Endothelial cell of umbilical vein (primary cell): Measurements from ENCODE around the gene DCHS2. TPM values are rescaled to one million over a fixed set of nuclear protein-coding genes. Genes with fewer than 3 reads are reported as not detected.

Experiments used
- BruUV-seq: library from RNA; stranded (reverse); fragments of 400-500 nt; replicated peaks from 2 replicates; lab custom pipeline; 2021; lab: Mats Ljungman, UMichigan
- CTCF ChIA-PET: fragments of 300-600, 350-600 bp; sonication (Branson Sonifier 250); formaldehyde crosslinking; loops from one replicate; lab custom pipeline; 2021; ENCODE audit warnings: antibody characterized with exemption, inconsistent platforms; lab: Charles Lee
- POLR2A ChIA-PET: fragments of 300-600, 350-600 bp; sonication (Branson Sonifier 250); formaldehyde crosslinking; loops from one replicate; lab custom pipeline; 2021; ENCODE audit warnings: antibody characterized with exemption, inconsistent platforms; lab: Charles Lee
- DNase-seq: peaks from one replicate; pipeline ENCODE4 v3.0.0-alpha.2; 2011; ENCODE audit warnings: low read depth, low spot score
- FAIRE-seq: peaks from 2 replicates; lab custom pipeline; 2011; peaks lifted over from hg19 to GRCh38; lab: Jason Lieb, UNC
- H2AFZ ChIP-seq: 2 replicates; pipeline ENCODE4 v1.6.0; 2012; ENCODE audit warnings: low read depth, low read length, control low read depth, inconsistent platforms
- H3K27ac ChIP-seq: 2 replicates; pipeline ENCODE4 v1.5.1; 2011; ENCODE audit warnings: low read depth, mild to moderate bottlenecking, control low read depth, low read length, moderate library complexity; ENCODE audit not compliant: insufficient read depth
- H3K27me3 ChIP-seq, 2 experiments: 2 replicates each; pipeline versions ENCODE4 v1.6.0 to v1.6.1; 2011; ENCODE audit warnings: low read length in 2 of 2, mixed read lengths in 1 of 2; ENCODE audit not compliant: control insufficient read depth in 2 of 2, insufficient read depth in 2 of 2
- H3K36me3 ChIP-seq, 2 experiments: 2 replicates in 1 of 2; 3 replicates in 1 of 2; pipeline ENCODE4 v1.5.1; 2011; ENCODE audit warnings: low read length in 2 of 2, mild to moderate bottlenecking in 1 of 2, moderate library complexity in 1 of 2; ENCODE audit not compliant: control insufficient read depth in 2 of 2, insufficient read depth in 2 of 2; ENCODE audit errors: extremely low read depth in 1 of 2
- H3K4me1 ChIP-seq: 3 replicates; pipeline ENCODE4 v1.5.1; 2011; ENCODE audit warnings: mild to moderate bottlenecking, low read length; ENCODE audit not compliant: control insufficient read depth, insufficient read depth; ENCODE audit errors: extremely low read depth
- H3K4me2 ChIP-seq: 2 replicates; pipeline ENCODE4 v1.6.1; 2011; ENCODE audit warnings: low read length, control low read depth, mixed read lengths; ENCODE audit not compliant: insufficient read depth
- H3K4me3 ChIP-seq, 3 experiments: fragments of 200-600 bp in 1 of 3; sonication (generic), shearing (Covaris generic) in 1 of 3; replicated peaks in 1 of 3; 2 replicates each; pipeline ENCODE4 v1.5.1; 2011 to 2016; ENCODE audit warnings: control low read depth in 3 of 3, low read length in 3 of 3, mild to moderate bottlenecking in 2 of 3, inconsistent platforms in 1 of 3, low read depth in 1 of 3, moderate library complexity in 1 of 3; ENCODE audit not compliant: insufficient read depth in 1 of 3
- H3K79me2 ChIP-seq: 2 replicates; pipeline ENCODE4 v1.6.0; 2012; ENCODE audit warnings: low read length, inconsistent platforms; ENCODE audit not compliant: control insufficient read depth, insufficient read depth
- H3K9ac ChIP-seq: replicated peaks from 2 replicates; pipeline ENCODE3; 2011; ENCODE audit warnings: low read length, control low read depth; ENCODE audit not compliant: insufficient read depth; ENCODE audit errors: extremely low read depth
- H3K9me1 ChIP-seq: replicated peaks from 3 replicates; pipeline ENCODE4 v1.6.0; 2011; ENCODE audit warnings: mild to moderate bottlenecking, low read length; ENCODE audit not compliant: control insufficient read depth, insufficient read depth; ENCODE audit errors: extremely low read depth
- H3K9me3 ChIP-seq: replicated peaks from 2 replicates; pipeline ENCODE4 v1.5.1; 2012; ENCODE audit warnings: low read length, inconsistent platforms; ENCODE audit not compliant: control insufficient read depth, insufficient read depth
- H4K20me1 ChIP-seq: replicated peaks from 2 replicates; pipeline ENCODE3; 2011; ENCODE audit warnings: mild to moderate bottlenecking, low read length; ENCODE audit not compliant: control insufficient read depth, insufficient read depth; ENCODE audit errors: extremely low read depth
- EZH2 ChIP-seq: IDR thresholded peaks from 2 replicates; pipeline ENCODE4 v1.6.1; 2012; ENCODE audit warnings: borderline replicate concordance, low read depth, mild to moderate bottlenecking, moderate library complexity, low read length, inconsistent platforms; ENCODE audit not compliant: severe bottlenecking
- FOS ChIP-seq: IDR thresholded peaks from 2 replicates; pipeline ENCODE4 v1.6.1; 2011; ENCODE audit warnings: mild to moderate bottlenecking, low read length, moderate library complexity, borderline replicate concordance; ENCODE audit not compliant: insufficient read depth
- GATA2 ChIP-seq: IDR thresholded peaks from 2 replicates; pipeline ENCODE4 v1.7.0; 2011; ENCODE audit warnings: low read depth, mild to moderate bottlenecking, moderate library complexity, mixed read lengths, low read length; ENCODE audit not compliant: insufficient read length, insufficient read depth
- JUN ChIP-seq: IDR thresholded peaks from 2 replicates; pipeline ENCODE4 v1.6.1; 2011; ENCODE audit warnings: borderline replicate concordance, low read depth; ENCODE audit not compliant: insufficient read length, insufficient read depth
- MAX ChIP-seq: IDR thresholded peaks from 2 replicates; pipeline ENCODE4 v1.6.1; 2011; ENCODE audit not compliant: insufficient read depth, insufficient read length
- MYC ChIP-seq: IDR thresholded peaks from one replicate; pipeline ENCODE4 v1.6.1; 2011; ENCODE audit warnings: mild to moderate bottlenecking, low read depth, low read length
- POLR2A ChIP-seq: IDR thresholded peaks from 2 replicates; pipeline ENCODE4 v1.6.1; 2012; ENCODE audit warnings: low read depth, mild to moderate bottlenecking, control low read depth, low read length
- POLR2AphosphoS5 ChIP-seq: IDR thresholded peaks from 2 replicates; pipeline ENCODE4 v1.6.1; 2012; ENCODE audit warnings: low read depth, mild to moderate bottlenecking, control low read depth, low read length, moderate library complexity; ENCODE audit not compliant: insufficient read depth
- dilution Hi-C: fragments of 300-500 bp; cut with MboI; formaldehyde crosslinking; loops from one replicate; pipeline ENCODE4 v1.15.0; 2019; ENCODE audit warnings: low sequenced_read_pairs; ENCODE audit not compliant: extremely low pct_ligation_motif_present
- intact Hi-C: fragments of 100-400 bp; cut with micrococcal nuclease; formaldehyde crosslinking; loops from one replicate; pipeline ENCODE4 v1.10.0; 2022
- polyA plus RNA-seq, 4 experiments: library from polyadenylated mRNA; depleted of rRNA in 3 of 4; stranded (reverse) in 3 of 4; unstranded in 1 of 4; fragments of >200 nt; gene quantifications; 2 replicates each; pipeline versions ENCODE4 v1.2.1 to v1.2.3, GENCODE V29; 2011 to 2012; ENCODE audit warnings: missing spikeins in 1 of 4
- total RNA-seq: library from RNA; stranded (reverse); gene quantifications from 2 replicates; pipeline ENCODE4 v1.2.3, GENCODE V29; 2021
- TF ChIP-seq, protein P1 (sequence below), 2 donors: IDR thresholded peaks; 1 replicate in 1 of 2; 2 replicates in 1 of 2; pipeline ENCODE4 v1.5.1; 2011; ENCODE audit warnings: low read length in 2 of 2, mild to moderate bottlenecking in 2 of 2, moderate library complexity in 2 of 2, control low read depth in 1 of 2, inconsistent platforms in 1 of 2, low read depth in 1 of 2; ENCODE audit not compliant: insufficient read depth in 1 of 2; ENCODE audit errors: extremely low read depth in 1 of 2

Gene DCHS2
- total and polyA plus RNA-seq, 2 donors (not counting 3 experiments of a cell fraction or from before 2014, with no cell fraction given), result not detected

GRCh38 chr4:154354883-154355282, 136.7 kb downstream of the DCHS2 start:
- Histone ChIP-seq H3K9me3 (no peaks in the 10 kb centered on the region), H3K4me2 (no peak overlapping the region), H3K27ac (no peak overlapping the region), H4K20me1 (no peaks in the 10 kb centered on the region), H2AFZ (no peak overlapping the region), H3K36me3 (no peaks in the 10 kb centered on the region), H3K27me3 (no peaks in the 10 kb centered on the region), H3K4me3 (no peak overlapping the region), H3K79me2 (no peaks in the 10 kb centered on the region), H3K9ac (no peak overlapping the region), H3K9me1 (no peaks in the 10 kb centered on the region), H3K4me1 (no peaks in the 10 kb centered on the region)
- DNase-seq (no peak), FAIRE-seq (no peak)
- dilution Hi-C loops (no loop called here), intact Hi-C loops (no loop called here)
- ChIA-PET POLR2A (no interaction called here), CTCF (no interaction called here)
- no TSS peak for BruUV-seq
- TF ChIP-seq, protein P1, sequence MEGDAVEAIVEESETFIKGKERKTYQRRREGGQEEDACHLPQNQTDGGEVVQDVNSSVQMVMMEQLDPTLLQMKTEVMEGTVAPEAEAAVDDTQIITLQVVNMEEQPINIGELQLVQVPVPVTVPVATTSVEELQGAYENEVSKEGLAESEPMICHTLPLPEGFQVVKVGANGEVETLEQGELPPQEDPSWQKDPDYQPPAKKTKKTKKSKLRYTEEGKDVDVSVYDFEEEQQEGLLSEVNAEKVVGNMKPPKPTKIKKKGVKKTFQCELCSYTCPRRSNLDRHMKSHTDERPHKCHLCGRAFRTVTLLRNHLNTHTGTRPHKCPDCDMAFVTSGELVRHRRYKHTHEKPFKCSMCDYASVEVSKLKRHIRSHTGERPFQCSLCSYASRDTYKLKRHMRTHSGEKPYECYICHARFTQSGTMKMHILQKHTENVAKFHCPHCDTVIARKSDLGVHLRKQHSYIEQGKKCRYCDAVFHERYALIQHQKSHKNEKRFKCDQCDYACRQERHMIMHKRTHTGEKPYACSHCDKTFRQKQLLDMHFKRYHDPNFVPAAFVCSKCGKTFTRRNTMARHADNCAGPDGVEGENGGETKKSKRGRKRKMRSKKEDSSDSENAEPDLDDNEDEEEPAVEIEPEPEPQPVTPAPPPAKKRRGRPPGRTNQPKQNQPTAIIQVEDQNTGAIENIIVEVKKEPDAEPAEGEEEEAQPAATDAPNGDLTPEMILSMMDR (IDR thresholded peaks at IDR 0.05; ENCODE audit: extremely low read depth in 1 of 2, insufficient read depth in 1 of 2, low read depth in 1 of 2, low read length in 2 of 2), result no peak
- no peak for TF ChIP-seq POLR2AphosphoS5
- no peak for TF ChIP-seq GATA2
- no peak for TF ChIP-seq MAX
- no peak for TF ChIP-seq POLR2A
- TF ChIP-seq JUN, result no peak
- TF ChIP-seq EZH2, result no peak
- no peak for TF ChIP-seq MYC
- no peak for TF ChIP-seq FOS
